ENCODE data around the gene KRT73. TPM values are rescaled to one million over a fixed set of nuclear protein-coding genes. Genes with fewer than 3 reads are reported as not detected.

KRT73 gene
- total and polyA plus RNA-seq, 2 of the 8 experiments (the other 6 are each of a cell fraction or from before 2014, with no cell fraction given) = not detected

DNA sequence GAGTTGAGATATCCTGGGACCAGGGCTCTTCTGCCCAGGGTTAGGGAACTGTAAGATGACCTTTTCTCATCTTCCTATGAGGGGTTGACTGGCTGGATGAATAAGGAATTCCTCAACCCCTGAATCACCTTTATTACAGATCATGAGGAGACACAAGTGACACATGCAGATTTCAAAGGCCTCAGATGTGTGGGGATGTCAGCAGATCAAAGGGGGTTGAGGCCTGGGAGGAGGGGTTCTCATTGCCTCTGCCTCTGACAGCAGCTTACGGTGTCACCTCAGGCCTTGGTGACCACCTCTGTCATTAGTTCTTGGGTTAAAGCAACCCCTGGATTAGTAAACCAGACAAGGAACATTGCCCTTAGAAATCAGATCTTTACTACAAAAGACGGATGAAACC is 15.0 kb downstream of the KRT73 start (continued):
- TF ChIP-seq RXRA (IDR thresholded peaks at IDR 0.05; ENCODE audit: insufficient read depth, low read depth, low read length) = no peak

Data from H1 (cell line).